Amniotic epithelial cell (primary cell): ENCODE measurements around the gene PUS1.
"Not testable (repeated sequence)": the region's sequence is repeated elsewhere in the genome, so short reads cannot be mapped to it uniquely, and the experiment has no call there.

ENCODE experiments used
- DNase-seq: peaks from one replicate; pipeline ENCODE4 v3.0.0-alpha.2; 2010; ENCODE audit warnings: low read depth

Gene PUS1

DNA sequence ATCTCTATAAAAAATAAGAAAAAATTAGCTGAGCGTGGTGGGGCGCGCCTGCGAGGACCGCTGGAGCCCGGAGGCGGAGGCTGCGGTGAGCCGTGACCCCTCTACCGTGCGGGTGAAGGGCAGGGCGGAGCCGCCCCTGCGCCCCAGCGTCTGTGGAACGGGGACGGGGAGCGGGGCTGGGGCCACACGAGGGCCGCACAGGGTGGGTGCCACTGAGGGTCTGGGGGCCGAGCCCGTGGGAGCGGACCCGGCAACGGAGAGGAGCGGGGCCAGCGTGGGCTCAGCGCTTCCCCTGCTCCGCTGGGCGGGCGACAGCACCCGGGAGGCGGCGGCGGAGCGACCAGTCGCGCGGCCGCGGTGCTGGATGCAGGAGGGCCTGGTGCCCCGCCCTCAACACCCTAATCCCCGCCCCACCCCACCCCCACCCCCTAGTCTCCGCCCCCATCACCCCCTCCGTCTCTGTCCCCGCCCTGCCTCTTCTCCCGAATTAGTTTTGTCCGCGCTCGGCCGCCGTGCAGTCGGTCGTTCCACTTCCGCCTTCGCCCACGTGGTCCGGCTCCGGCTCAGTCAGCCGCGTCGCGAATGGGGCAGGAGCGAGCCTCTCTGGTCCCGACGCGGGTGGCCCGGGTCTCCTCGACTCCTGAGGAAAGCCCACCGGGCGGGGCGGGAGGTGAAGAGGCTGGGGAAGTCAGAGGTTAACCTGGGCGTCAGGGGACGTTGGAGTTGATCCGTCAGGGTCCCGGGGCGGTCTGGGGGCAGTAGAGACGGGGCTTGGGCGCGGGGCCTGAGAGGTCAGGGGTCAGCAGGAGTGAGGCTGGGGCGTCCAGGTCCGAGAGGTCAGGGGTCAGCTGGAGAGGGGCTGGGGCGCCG is at the start of gene PUS1:
Gene PUS1, plus strand, starts transcription at position 566 of the 870 bp plus-strand sequence. CDS start 447 bp downstream, outside the sequence.
- DNase-seq: peak; percentile 88

DNA sequence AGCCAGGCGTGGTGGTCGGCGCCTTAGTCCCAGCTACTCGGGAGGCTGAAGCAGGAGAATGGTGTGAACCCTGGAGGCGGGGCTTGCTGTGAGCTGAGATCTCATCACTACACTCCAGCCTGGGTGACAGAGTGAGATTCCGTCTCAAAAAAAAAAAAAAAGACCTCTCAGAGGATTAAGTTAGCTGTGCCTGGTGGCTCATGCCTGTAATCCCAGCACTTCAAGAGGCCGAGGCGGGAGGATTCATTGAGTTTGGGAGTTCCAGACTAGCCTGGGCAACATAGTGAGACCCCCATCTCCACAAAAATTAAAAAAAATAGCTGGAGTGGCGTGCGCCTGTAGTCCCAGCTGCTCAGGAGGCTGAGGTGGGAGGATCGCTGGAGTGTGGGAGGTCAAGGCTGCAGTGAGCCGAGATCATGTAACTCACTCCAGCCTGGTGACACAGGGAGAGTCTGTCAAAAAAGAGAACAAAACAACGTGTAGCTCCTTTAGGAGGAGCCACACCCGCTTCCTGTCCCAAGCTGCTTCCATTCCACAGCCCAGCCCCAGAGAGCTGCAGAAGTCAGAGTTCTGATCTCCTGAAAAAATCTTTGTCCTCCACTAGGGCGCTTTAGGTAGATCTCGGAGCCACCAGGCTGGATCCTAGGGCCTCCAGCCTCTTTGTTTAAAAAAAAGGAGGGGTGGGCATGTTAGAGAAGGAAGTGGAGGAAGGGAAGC is 46.1 kb upstream of the PUS1 start:
- no peak for DNase-seq

- DNase-seq: no peak
Measured at GRCh38 chr12:131883521-131883900, 45.6 kb upstream of the PUS1 start.

DNA sequence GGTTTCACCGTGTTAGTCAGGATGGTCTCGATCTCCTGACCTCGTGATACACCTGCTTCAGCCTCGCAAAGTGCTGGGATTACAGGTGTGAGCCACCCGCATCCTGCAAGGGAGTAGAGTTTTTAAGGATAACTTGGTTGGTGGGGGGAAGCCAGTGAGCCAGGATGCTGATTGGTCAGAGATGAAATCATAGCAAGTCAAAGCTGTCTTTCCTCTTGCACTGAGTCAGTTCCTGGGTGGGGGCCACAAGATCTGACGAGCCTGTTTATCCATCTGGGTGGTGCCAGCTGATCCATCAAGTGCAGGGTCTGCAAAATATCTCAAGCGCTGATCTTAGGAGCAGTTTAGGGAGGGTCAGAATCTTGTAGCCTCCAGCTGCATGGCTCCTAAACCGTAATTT is 44.0 kb upstream of the PUS1 start:
- DNase-seq: not testable (repeated sequence)

GRCh38 chr12:131885543-131886057 is 43.5 kb upstream of the PUS1 start:
- no peak for DNase-seq

DNA sequence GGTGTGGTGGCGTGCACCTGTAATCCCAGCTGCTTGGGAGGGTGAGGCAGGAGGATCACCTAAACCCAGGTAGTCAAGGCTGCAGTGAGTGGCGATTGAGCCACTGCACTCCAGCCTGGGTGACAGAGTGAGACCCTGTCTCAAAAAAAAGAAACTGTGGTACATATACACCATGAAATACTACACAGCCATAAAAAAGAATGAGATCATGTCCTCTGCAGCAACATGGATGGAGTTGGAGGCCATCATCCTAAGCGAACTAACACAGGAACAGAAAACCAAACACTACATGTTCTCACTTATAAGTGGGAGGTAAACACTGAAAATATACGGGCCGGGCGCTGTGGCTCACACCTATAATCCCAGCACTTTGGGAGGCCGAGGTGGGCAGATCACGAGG is 37.4 kb upstream of the PUS1 start:
- not testable (repeated sequence) for DNase-seq

GRCh38 chr12:131892711-131893604 is 36.1 kb upstream of the PUS1 start:
- no peak for DNase-seq

- peak; percentile 8 for DNase-seq
Measured at GRCh38 chr12:131893605-131894312, 35.3 kb upstream of the PUS1 start.

DNA sequence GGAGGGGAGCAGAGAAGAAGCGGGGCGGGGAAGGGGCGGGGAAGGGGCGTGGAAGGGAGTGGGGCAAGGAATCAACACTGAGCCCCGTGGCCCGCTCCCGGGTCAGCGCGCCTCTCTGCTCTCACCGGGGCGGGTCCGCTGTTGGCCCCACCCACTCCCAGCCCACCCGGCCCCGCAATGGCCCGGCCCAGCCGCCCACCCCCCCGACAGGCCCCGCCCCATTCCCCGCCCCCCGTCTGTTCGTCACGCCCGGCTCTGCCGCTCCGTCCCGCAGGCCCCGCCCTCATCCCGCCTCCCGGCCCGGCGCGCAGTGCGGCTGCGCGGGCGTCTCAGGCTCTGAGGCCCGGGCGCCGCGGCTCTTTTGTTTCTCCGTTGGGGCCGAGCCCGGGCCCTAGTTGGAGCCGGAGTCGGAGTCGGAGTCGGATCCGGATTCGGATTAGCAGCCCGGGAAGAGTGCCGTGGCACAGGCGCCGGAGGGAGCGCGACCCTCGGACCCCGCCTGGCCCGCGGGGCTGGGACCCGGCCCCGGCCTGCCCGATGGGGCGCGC is 34.7 kb upstream of the PUS1 start, which contains the start of gene ULK1:
Gene ULK1, plus strand, starts transcription at position 310 of the 548 bp plus-strand sequence. CDS start 380 bp downstream, outside the sequence.
- DNase-seq: peak; percentile 81

DNA sequence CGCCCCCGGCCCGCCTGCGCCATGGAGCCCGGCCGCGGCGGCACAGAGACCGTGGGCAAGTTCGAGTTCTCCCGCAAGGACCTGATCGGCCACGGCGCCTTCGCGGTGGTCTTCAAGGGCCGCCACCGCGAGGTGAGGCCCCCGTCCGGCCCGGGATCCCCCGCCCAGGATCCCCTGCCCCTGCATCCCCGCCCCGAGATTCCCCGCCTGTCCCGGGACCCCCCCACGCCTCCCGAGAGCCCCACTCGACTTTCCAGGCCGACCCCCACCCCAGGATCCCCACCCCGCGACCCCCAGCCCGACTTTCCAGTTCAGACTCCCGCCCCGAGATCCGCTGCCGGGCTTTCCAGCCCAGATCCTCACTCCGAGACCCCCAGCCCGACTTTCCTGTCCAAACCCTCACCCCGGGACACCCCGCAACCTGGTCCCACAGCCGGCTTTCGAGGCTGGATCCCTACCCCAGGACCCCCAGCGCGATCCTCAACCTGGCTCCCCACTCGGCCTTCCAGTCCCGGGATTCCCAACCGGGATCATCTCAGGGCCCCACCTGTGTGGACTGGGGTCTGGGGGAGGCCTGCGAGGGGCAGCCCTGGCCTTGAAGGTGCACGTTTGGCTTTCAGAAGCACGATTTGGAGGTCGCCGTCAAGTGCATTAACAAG is 34.0 kb upstream of the PUS1 start:
- DNase-seq: no peak

DNA sequence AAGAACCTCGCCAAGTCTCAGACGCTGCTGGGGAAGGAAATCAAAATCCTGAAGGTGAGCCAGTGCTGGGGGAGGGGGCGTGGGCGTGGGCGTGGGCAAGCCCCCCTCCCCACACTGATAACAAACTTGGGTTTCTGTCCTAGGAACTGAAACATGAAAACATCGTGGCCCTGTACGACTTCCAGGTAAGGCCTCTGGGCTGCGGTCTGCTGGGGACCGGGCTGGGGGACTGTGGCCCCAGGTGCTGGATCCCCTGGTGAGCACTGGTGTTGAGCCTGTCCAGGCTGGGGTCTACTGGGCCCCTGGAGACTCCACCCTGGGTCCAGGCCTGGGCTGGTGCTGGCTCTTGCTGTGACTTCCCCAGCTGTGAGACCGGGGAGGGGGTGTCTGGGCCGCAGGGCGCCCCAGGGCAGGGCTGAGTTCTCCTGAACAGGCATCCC is 33.4 kb upstream of the PUS1 start:
- DNase-seq: no peak

GRCh38 chr12:131896080-131896810 is 32.8 kb upstream of the PUS1 start:
- peak; percentile 88 for DNase-seq

- no peak for DNase-seq
Measured at GRCh38 chr12:131896811-131897270, 32.2 kb upstream of the PUS1 start.

- no peak for DNase-seq
Measured at GRCh38 chr12:131897276-131897675, 31.8 kb upstream of the PUS1 start.

GRCh38 chr12:131897875-131898274 is 31.2 kb upstream of the PUS1 start:
- DNase-seq: no peak

- no peak for DNase-seq
Measured at GRCh38 chr12:131900397-131900796, 28.7 kb upstream of the PUS1 start.

DNA sequence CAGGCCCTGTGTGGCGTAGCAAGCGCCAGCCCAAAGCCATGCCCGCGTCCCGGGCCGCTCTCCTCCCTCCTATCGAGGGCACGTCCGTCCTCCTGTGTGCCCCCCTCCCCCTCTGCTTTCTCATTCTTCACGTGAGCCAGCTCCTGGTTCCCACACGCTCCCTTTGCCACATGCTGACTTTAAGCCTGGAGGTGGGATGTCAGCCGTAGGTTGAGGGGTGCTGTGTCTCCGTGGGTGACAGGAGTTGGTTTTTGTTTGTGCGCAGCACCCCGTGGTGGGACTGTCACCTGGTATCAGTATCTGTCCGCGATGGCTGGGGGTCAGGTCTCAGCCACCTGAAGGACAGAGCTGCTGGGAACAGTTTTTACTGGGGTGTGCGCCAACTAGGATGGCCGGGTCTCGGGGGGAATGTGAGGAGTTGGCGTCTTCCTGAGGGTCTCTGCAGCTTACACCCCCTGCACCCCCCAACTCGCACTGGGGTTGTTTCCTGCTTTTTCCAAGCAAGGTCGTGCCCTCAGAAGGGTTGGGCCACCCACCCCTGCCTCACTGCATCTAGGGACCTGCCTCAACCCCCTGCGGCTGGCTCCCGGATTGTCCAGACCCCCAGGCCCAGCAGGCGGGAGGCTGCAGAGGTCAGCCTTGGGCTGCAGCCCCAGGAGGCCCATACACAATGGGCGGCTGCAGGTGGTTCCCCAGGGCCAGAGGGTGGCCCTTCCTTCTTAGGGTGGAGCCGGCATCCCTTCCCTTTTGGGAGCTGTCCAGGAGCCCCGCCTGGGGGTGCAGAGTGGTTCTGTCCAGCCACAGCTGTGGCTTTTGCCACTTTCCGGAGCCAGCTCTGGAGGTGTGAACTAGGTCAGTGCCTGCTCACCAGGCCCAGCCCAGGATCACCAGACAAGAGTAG is 27.4 kb upstream of the PUS1 start:
- DNase-seq: no peak
